Cardiac septum (tissue), 1 donor: ENCODE results near the gene TMEM158. TPM values are rescaled to one million over a fixed set of nuclear protein-coding genes. Genes with fewer than 3 reads are reported as not detected.

Source experiments
- DNase-seq: peaks from one replicate; pipeline ENCODE4 v3.0.0-alpha.2; 2020; ENCODE audit warnings: low spot score
- intact Hi-C: fragments of 100-400 bp; cut with DNase I; formaldehyde crosslinking; loops from one replicate; pipeline ENCODE4 v1.14.0; 2022
- total RNA-seq: library from RNA; stranded (reverse); fragmentation: NEBNext Ultra II Directional; extraction: Animal tissue kit (Norgen Biotek cat#: 25700); gene quantifications from one replicate; pipeline ENCODE4 v1.2.1, GENCODE V29; 2021
- donor health status: DM: no; HTN: no; CAD: no.

TMEM158 gene
- total RNA-seq, 1 donor from 2014 or later: 0.38 TPM

GRCh38 chr3:45182915-45183871 lies 42.9 kb downstream of the TMEM158 start:
- intact Hi-C loops: no loop called here
- peak; percentile 60 for DNase-seq

- intact Hi-C loops: no loop called here
- peak; percentile 35 for DNase-seq
Observed at GRCh38 chr3:45181496-45181895, 44.6 kb downstream of the TMEM158 start.

- intact Hi-C loops: no loop called here
- peak; percentile 17 for DNase-seq
Observed at GRCh38 chr3:45180899-45181298, 45.2 kb downstream of the TMEM158 start.

- intact Hi-C loops: no loop called here
Observed at GRCh38 chr3:45180051-45180450, 46.0 kb downstream of the TMEM158 start.

GRCh38 chr3:45179163-45179562 lies 46.9 kb downstream of the TMEM158 start:
- intact Hi-C loops: no loop called here
- DNase-seq: no peak

More at GRCh38 chr3:45180051-45180450, 46.0 kb downstream of the TMEM158 start:
- no peak for DNase-seq

- intact Hi-C loops: no loop called here
- DNase-seq: no peak
Observed at GRCh38 chr3:45178183-45179023, 47.7 kb downstream of the TMEM158 start.

- intact Hi-C loops: no loop called here
- no peak for DNase-seq
Observed at GRCh38 chr3:45176912-45177311, 49.2 kb downstream of the TMEM158 start.

Other genes starting within 250 kb of the TMEM158 start
- 77.1 TPM for gene CLEC3B, start 200.0 kb downstream of the TMEM158 start, total RNA-seq
- 0.57 TPM for gene CDCP1, start 79.9 kb downstream of the TMEM158 start, total RNA-seq
- 14.1 TPM for gene LARS2, start 162.3 kb upstream of the TMEM158 start, total RNA-seq